Activated CD4-positive, alpha-beta T cell treated with anti-CD3 and anti-CD28 coated beads, Interleukin-2, amount 10 ng/mL, durations not matched to agents 7 days and 5 days (primary cell): ENCODE data around the gene PRKAG2. TPM values are rescaled to one million over a fixed set of nuclear protein-coding genes. Genes with fewer than 3 reads are reported as not detected.

Source experiments
- total RNA-seq, 2 experiments: library from RNA; stranded (reverse); gene quantifications; one replicate each; pipeline ENCODE4 v1.2.3, GENCODE V29; 2021

Gene PRKAG2
- total RNA-seq, 2 experiments from 2014 or later, result 27.5 to 32.3 TPM

Other genes with a start within 250 kb of the PRKAG2 start
- not detected for gene GALNTL5, start 79.3 kb upstream of the PRKAG2 start, total RNA-seq
- 10 to 100 TPM; 17.3 to 18.9 TPM for gene GALNT11, start 148.6 kb upstream of the PRKAG2 start, total RNA-seq